Mesenteric fat pad (tissue), 1 donor: ENCODE data around the gene SSX2IP. TPM values are rescaled to one million over a fixed set of nuclear protein-coding genes. Genes with fewer than 3 reads are reported as not detected.

ENCODE experiments used
- DNase-seq: peaks from one replicate; pipeline ENCODE4 v3.0.0-alpha.2; 2020; ENCODE audit warnings: low spot score
- total RNA-seq: library from RNA; stranded (reverse); fragmentation: NEBNext Ultra II Directional; extraction: Animal tissue kit (Norgen Biotek cat#: 25700); gene quantifications from one replicate; pipeline ENCODE4 v1.2.1, GENCODE V29; 2021
- donor health status: DM: yes; HTN: yes; CAD: no.

SSX2IP gene
- total RNA-seq, 1 donor from 2014 or later, result 1.8 TPM

DNA sequence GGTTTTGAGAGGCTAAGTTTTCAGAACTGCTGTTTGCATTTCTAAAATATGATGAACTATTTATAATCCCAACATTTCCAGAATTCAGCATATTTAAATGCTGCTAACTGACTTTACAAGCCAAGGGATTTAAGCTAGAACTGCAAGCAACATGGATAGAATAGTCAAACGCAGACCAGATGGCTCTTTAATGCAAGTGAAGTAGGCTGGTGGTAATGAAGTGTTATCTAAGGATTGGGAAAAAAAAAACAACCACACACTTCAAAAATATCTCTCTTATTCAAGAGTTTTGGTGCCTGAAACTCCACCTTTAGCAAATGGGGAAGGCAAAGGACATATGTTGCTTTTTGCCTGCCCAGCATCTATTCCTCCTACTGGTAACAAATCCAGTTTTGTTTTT is 20.9 kb upstream of the SSX2IP start:
- no peak for DNase-seq

- no peak for DNase-seq
Observed at GRCh38 chr1:84709131-84709530, 18.9 kb upstream of the SSX2IP start.

DNA sequence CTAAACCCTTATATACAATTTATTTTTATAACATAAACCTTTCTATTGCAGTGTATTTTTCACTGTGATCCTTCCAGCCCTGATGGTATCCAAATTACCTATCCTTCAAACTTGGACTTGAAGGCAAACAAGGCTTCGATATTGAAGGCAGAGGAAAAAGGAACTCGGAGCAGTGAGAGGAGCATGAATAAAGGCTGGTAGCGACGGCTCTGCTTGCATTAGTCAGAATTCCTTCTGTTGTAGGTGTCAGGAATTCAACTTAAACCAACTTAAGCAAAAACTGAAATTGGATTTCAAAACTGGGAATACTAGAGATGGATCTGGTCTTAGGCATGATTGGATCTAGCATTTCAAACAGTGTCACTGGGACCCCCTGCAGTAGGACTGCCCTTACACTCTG is 17.8 kb upstream of the SSX2IP start:
- no peak for DNase-seq

GRCh38 chr1:84705513-84705912 is 15.3 kb upstream of the SSX2IP start:
- no peak for DNase-seq

DNA sequence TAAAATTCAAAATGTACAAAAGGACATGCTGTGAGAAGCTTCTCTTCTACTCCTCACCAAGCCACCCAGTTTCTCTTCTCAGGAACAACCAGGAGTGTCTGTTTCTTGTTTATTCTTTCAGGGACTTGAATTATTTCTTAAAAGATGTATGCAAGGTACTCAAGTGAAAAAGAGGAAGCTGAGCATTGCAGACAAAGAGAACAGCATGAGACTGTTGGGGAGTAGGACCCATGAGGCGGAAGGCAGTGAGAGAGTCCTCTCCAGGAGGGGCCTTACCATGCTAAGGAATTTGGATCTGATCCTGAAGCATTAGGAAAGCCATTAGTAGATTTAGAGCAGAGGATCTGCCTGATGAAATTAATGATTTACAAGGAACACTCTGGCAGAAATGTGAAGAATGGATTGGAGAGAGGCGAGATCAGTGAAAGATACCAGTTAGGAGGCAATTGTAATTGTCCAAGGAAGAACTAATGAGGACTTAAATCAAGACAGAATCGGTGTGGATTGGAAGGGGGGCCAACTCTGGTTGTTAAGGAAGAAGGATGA is 14.7 kb upstream of the SSX2IP start:
- DNase-seq, result no peak

DNA sequence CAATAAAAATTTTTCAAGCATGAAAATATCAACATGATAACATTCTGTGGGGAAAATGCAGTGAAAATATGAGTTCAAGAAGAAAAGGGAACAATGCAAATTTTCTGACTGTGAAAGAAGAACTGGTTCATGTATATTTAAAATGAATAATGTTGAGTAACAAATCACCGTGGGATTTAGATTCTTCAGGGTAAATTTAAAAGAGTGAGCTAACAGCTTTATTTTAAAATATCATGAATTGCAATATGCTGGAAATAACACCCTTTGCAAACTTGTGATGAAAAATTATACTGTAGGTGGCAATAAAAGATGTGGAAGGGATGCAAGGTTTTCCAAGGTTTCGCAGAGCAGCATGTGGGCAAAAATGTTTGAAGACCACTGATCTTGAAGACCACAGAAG is 13.2 kb upstream of the SSX2IP start:
- no peak for DNase-seq

- DNase-seq, result no peak
Observed at GRCh38 chr1:84702143-84702542, 11.9 kb upstream of the SSX2IP start.

GRCh38 chr1:84701376-84701775 is 11.1 kb upstream of the SSX2IP start:
- no peak for DNase-seq

DNA sequence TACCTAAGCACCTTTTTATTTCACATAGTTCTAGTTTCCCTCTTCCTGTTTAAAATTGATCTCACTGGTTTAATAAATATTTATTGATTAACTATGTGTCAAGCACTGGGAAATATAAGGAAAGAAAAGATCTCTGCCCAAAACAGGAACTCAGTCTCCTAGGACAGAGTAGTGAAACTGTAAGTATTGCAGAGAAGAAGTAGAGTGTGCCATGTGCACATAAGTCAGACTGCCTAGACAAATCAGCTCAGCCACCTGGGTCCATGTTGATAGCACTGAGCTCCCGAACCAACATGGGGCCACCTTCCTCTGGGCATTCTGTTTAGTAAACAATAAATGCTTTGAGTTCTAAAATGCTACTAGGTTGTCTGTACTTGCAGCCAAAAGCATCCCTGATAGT is 9.8 kb upstream of the SSX2IP start:
- no peak for DNase-seq

DNA sequence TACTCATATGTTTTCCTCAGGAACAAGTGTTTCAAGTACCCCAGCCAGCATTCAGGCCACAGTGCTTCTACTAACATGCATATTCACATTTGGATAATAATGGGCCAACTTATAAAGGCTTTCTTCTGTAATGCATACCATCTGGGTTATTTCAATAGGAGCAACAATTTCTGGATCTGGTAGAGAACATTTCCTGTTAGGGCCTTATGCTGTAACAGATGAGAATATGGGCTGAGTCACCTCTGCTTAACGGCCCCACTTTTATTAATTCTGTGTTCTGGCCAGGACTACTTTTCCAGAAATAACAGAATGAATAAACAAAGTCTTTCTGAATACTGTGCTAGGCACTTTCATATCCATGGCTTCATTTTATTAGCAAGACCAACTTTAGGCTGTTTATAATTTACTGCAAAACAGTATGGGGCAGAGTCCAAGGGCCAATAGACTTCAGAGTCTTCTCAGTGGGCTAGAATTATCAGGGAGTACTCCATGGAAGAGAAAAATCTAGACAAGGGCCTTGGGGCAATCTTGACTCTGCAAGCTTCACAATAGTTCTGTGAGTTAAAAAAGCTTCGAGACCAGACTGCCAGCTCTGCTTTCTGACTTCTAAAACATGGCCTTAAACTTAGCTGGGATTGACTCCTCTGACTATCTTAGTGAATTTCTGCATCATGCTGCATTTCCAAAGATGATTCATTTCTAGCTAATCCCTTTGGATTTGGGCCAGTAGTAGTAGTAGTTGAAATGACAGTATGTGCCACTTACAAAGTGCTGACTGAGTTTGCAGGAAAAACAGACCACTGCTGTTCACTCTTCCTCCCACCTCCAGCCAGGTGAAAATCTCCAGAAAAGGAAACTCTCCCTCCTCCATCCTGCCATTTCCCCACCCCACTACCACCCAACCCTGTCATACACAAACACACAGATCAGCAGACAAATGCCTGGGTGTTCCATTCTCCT is 8.2 kb upstream of the SSX2IP start:
- no peak for DNase-seq

- DNase-seq, result no peak
Observed at GRCh38 chr1:84693785-84694184, 3.5 kb upstream of the SSX2IP start.

DNA sequence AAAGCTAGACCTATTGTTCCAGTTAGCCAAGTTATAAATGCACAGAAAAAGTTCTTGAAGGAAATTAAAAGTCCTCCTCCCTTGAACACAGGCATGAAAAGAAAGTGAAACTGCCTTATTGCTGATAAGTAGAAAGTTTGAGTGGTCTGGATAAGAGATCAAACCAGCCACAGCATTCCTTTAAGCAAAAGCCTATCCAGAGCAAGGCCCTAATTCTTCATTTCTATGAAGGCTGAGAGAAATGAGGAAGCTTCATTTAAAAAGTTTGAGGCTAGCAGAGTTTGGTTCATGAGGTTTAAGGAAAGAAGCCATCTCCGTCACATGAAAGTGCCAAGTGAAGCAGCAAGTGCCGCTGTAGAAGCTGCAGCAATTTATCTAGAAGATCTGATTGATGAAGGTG is 2.7 kb upstream of the SSX2IP start:
- no peak for DNase-seq

GRCh38 chr1:84692391-84692790 is 2.1 kb upstream of the SSX2IP start:
- no peak for DNase-seq

GRCh38 chr1:84691122-84691783 is 992 bp upstream of the SSX2IP start:
- DNase-seq, result no peak

- no peak for DNase-seq
Observed at GRCh38 chr1:84689514-84690396, 506 bp downstream of the SSX2IP start.

- no peak for DNase-seq
Observed at GRCh38 chr1:84688463-84689061, 1.7 kb downstream of the SSX2IP start.

DNA sequence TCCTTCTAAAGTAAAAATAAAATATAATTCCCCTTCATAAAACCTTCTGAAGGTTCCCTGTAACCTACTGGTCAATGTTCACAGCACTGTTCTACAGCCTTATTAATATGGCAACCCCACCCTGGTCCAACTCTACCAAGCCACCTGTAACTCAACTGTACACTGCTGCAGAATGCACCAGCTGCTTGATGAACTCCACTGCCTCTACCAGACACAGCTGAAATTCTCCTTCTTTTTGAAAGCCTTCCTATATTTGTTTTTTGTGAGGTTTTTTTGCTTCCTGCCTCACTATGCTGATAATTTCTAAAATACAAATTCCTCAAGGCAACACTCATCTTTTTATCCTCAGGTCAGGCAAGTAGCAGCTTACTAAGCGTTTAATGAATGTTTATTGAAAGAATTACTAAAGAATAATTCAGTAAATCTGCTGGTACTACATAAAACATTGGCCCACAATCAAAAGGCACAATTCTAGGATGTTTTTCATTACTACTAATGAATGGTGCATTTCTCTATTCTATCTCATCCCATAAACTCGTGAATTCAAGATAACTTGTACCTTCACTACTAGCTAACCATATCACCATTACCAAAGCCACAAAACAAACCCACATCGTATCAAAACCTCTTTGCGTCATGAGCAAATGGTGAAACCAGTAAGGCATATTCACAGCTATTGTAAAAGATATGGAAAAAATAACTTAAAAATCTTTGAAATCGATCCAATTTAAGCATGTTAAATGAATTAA is 2.4 kb downstream of the SSX2IP start:
- DNase-seq, result no peak

- DNase-seq, result no peak
Observed at GRCh38 chr1:84686223-84686622, 4.0 kb downstream of the SSX2IP start.

DNA sequence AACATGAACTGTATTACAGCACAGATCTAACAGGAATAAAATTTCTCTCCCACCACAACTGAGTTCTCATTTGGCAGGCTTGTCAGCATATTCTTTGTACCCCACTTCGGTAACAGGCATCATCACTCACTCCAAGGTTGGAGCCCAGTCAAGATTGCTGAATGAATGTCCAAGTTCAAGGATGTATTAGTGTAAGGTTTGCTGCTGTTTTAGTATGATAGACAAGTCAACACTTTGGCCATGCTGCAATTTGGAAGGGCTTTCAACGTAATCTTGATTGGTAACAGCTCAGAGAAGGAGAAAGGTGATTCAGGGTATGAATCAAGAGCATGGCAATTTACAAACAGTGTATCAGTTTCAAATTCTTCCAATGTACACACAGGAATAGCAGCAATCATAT is 6.8 kb downstream of the SSX2IP start:
- DNase-seq, result no peak

DNA sequence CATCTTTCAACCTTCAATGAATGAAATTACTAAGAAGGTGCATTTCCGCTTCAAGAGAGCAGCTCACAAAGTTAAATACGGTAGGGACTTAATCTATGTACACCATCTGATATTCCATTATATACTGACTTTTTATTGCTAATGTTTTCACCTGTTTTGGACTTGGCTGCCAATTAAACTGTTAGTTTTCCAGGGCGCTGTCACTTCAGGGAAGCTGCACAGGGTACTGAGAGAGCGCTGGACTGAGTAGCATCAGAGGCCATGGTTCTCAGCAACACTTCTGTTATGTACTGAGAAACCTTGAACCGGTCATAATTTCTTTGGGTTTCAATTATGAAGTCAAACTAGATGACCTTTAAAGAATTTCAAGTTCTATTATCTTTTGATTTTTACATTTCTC is 8.2 kb downstream of the SSX2IP start:
- DNase-seq, result no peak
